ENCODE measurements around the gene PPIL1.
"Not testable (repeated sequence)": the region's sequence is repeated elsewhere in the genome, so short reads cannot be mapped to it uniquely, and the experiment has no call there.

GRCh38 chr6:36891153-36891552 is 16.6 kb upstream of the PPIL1 start:
- TF ChIP-seq CTCF (conservative IDR thresholded peaks at IDR 0.05 in 1 of 2, IDR thresholded peaks at IDR 0.05 in 1 of 2; ENCODE audit: low read depth in 1 of 2, low read length in 2 of 2); EZH2 (IDR thresholded peaks at IDR 0.05; ENCODE audit: low read length, missing control alignments): not testable (repeated sequence)

Measured in fibroblast of lung (primary cell).